ENCODE data around the gene SMYD4. TPM values are rescaled to one million over a fixed set of nuclear protein-coding genes. Genes with fewer than 3 reads are reported as not detected.
"Not testable (repeated sequence)": the region's sequence is repeated elsewhere in the genome, so short reads cannot be mapped to it uniquely, and the experiment has no call there.

Gene SMYD4
- total RNA-seq, 1 experiment from 2014 or later, result 6.3 TPM

DNA sequence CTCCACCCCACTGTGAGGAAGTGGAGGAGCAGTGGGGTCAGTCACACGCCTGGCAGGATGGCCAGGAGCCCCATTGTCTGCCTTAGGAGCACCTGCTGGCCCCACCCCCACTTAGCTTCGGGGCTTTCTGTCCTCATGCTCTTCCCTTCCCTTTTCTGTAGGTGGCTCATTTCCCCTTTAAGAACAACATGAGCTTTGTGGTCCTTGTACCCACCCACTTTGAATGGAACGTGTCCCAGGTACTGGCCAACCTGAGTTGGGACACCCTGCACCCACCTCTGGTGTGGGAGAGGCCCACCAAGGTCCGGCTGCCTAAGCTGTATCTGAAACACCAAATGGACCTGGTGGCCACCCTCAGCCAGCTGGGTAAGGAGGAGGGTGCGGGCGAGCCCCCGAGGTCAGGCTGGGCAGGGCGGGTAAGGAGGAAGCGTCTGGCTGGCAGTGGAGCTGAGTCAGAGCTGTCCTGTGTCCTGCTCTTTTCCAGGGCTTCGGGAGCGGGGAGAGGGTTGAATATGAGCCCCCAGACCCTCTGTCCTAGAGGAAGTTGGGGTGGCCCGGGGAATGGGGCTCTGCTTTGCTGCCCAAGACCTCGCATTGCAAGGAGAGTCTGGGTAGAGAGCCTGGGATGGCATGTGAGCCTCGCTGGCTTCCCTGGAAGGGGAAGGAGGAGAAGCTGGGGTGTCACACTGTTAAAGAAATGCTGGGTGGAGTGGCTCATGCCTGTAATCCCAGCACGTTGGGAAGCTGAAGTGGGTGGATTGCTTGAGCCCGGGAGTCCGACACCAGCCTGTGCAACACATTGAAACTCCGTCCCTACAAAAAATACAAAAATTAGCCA, 77.1 kb downstream of the SMYD4 start:
- no peak for DNase-seq
- H3K4me3 ChIP-seq, result no peak overlapping the region
- no peaks in the 10 kb centered on the region for H3K36me3 ChIP-seq
- H3K27me3 ChIP-seq, result no peaks in the 10 kb centered on the region
- H3K9me3 ChIP-seq, result no peaks in the 10 kb centered on the region

- Histone ChIP-seq H3K4me3 (no peak overlapping the region), H3K9me3 (no peaks in the 10 kb centered on the region), H3K27me3 (no peaks in the 10 kb centered on the region), H3K36me3 (no peaks in the 10 kb centered on the region)
- no peak for DNase-seq
Observed at GRCh38 chr17:1750628-1751027, 79.1 kb downstream of the SMYD4 start.

DNA sequence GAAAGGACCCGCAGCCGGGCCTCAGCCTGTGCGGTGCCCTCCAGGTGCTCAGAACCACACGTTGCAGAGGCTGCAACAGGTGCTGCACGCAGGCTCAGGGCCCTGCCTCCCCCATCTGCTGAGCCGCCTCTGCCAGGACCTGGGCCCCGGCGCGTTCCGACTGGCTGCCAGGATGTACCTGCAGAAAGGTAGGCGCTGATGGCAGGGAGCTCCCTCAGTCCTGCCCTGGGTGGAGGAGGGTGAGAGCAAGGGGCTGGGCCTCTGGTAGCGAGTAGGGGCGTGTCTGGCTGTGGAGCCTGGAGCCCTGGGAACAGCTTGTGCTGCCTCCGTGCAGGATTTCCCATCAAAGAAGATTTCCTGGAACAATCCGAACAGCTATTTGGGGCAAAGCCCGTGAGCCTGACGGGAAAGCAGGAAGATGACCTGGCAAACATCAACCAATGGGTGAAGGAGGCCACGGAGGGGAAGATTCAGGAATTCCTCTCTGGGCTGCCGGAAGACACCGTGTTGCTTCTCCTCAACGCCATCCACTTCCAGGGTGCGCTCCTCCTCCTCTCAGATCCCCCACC, 82.6 kb downstream of the SMYD4 start:
- DNase-seq, result no peak

GRCh38 chr17:1745513-1746020, 84.1 kb downstream of the SMYD4 start:
- no peaks in the 10 kb centered on the region for H3K36me3 ChIP-seq
- no peaks in the 10 kb centered on the region for H3K9me3 ChIP-seq
- H3K4me3 ChIP-seq, result no peak overlapping the region
- DNase-seq, result no peak
- no peaks in the 10 kb centered on the region for H3K27me3 ChIP-seq

More for the DNA sequence above, 82.6 kb downstream of the SMYD4 start:
- Histone ChIP-seq H3K27me3 (no peaks in the 10 kb centered on the region), H3K9me3 (no peaks in the 10 kb centered on the region), H3K4me3 (no peak overlapping the region), H3K36me3 (no peaks in the 10 kb centered on the region)

DNA sequence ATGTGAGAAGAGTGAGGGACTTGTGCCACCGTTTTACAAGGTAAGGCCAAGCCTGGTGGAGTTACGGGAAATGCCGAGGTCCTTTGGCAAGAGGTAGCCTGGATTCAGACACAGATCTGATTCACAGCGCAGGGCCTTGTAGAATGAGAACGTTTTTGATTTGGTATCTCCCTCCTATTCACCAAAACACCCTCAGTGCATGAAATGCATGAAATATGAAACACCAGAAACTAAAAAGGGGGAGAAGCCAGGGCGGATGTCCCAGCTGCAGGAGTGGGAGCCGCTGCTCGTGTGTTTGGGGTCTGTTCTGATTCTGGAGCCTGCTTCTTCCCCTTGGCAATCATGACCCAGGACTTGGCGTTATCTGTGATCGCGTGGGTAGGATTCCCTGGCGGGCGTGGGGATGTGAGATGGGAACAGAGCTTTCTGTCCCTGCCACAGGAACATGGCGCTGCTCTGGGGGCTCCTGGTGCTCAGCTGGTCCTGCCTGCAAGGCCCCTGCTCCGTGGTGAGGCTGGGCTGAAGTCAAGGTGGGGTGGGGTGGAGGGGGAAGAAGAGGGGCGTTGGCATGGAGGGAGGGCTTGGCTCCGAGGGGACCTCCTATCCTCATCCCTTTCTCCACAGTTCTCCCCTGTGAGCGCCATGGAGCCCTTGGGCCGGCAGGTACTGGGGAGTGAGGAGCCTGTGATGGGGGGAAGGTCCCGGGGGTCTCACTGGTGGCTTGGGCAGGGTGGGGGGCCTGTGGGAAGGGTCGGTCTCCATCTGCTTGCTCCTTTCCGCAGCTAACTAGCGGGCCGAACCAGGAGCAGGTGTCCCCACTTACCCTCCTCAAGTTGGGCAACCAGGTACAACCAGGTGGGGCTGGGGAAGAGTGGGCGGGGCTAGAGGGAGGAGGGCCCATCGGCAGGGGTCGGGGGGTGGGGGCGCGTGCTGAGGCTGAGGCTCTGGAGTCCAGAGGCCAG, 84.9 kb downstream of the SMYD4 start:
- no peaks in the 10 kb centered on the region for H3K9me3 ChIP-seq
- no peak for DNase-seq
- no peaks in the 10 kb centered on the region for H3K27me3 ChIP-seq
- H3K36me3 ChIP-seq, result no peaks in the 10 kb centered on the region
- no peak overlapping the region for H3K4me3 ChIP-seq

- Histone ChIP-seq H3K4me3 (no peak overlapping the region), H3K36me3 (no peaks in the 10 kb centered on the region), H3K27me3 (no peaks in the 10 kb centered on the region), H3K9me3 (no peaks in the 10 kb centered on the region)
- no peak for DNase-seq
Observed at GRCh38 chr17:1743088-1743439, 86.6 kb downstream of the SMYD4 start.

- no peaks in the 10 kb centered on the region for H3K36me3 ChIP-seq
- DNase-seq, result no peak
- no peak within 1 kb of the TSS for H3K4me3 ChIP-seq
- H3K27me3 ChIP-seq, result no peaks in the 10 kb centered on the region
- no peaks in the 10 kb centered on the region for H3K9me3 ChIP-seq
Observed at GRCh38 chr17:1742371-1743087, 87.2 kb downstream of the SMYD4 start, which contains the start of gene SERPINF2. Gene SERPINF2 (plus strand): TSS chr17:1742871. CDS start chr17:1744996, 2,125 bp downstream.

DNA sequence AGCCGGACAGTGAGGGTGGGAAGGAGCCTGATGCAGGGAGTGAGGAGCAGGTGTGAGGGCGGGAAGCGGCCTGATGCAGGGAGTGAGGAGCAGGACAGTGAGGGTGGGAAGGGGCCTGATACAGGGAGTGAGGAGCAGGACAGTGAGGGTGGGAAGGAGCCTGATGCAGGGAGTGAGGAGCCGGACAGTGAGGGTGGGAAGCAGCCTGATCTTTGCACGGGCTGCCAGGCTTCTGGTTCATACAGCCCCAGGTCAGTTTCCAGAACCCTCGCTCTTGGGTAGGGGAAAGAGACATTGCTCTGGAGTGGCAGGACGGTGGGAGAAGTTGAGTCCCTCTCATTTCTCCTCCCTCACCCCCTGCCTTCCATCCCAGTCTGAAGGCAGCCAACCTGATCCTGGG, 87.8 kb downstream of the SMYD4 start:
- not testable (repeated sequence) for H3K27me3 ChIP-seq, H3K36me3 ChIP-seq, H3K4me3 ChIP-seq, DNase-seq, H3K9me3 ChIP-seq

DNA sequence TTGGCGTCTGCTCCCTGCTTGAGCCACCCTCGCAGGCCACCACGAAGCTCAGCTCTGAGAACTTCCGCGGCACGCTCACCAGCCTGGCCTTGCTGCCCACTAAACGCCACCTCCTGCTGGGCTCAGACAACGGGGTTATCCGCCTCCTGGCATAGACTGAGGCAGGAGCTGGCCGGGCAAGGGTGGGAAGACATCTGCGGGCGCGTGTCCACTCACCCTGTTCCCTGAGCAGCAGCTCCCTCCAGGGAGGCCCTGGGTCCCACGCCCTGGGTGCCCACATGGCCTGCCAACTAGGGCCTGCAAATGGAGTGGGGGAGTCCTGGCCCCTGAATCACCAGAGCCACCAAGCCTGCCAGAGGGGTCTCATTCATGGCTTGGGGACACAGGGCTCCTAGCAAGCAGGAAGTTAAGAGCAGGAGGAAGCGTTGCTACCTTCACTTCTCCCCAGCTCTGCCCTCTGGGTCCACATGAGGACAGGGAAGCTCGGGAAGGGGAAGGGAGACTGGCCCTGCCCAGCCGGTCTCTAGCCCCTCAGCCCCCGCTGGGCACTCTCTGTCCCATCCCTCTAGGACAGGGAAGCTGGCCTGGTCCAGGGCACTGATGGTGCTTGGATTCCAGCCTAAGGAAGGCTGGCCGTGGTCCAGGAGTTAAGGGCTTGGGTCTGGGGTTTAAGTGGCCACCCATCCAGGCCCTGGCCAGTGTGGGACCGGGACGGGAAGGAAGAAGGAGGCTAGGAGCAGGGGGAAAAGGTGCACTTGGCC, 92.0 kb downstream of the SMYD4 start:
- no peaks in the 10 kb centered on the region for H3K9me3 ChIP-seq
- DNase-seq, result no peak
- H3K27me3 ChIP-seq, result no peaks in the 10 kb centered on the region
- H3K4me3 ChIP-seq, result no peak overlapping the region
- H3K36me3 ChIP-seq, result no peaks in the 10 kb centered on the region

DNA sequence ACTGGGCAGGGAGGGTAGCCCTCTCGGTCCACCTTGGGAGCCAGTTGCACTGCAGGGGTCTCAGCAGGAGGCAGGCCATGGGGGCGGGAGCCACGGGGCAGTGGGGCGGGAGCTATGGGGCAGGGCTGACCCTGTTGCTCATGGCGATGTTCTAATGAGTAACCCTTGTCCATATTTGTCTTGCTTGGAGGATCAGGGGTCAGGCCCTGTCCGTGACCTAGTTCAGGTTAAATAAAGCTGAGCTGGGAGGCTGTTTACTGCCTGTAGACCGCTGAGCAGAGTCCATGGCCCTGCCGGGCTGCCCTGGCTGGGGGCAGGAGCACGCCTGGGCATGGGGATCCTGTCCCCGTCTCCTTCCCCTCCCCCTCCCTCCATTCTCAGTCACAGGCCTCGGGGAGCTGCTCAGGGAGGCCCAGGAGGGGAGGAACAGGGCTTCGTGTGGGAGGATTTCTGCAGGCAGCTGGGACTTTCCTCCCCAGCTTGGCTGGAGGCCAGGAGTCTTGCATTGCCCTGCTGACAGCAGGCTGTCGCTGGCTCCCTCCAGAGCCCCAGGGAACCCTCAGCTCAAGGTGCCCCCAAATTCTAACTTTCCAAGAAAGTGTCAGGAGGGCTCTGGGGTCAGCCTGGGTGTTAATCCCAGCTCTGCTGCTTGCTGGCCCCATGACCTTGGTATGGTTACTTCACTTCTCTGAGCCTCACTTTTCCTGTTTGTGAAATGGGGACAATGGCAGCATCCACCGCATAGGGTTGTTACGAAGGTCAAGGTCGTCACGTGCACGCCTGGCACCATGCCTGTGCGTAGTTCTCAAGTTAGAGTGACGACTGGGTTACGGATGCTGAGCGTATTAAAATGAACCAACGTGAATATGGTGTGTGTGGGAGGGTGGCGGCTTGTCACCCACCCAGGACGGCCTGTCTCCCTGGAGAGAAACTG, 93.1 kb downstream of the SMYD4 start:
- Histone ChIP-seq H3K36me3 (no peaks in the 10 kb centered on the region), H3K9me3 (no peaks in the 10 kb centered on the region), H3K27me3 (no peaks in the 10 kb centered on the region), H3K4me3 (no peak overlapping the region)
- DNase-seq, result no peak

GRCh38 chr17:1735834-1736347, 93.8 kb downstream of the SMYD4 start:
- Histone ChIP-seq H3K27me3 (no peaks in the 10 kb centered on the region), H3K4me3 (no peak overlapping the region), H3K36me3 (no peaks in the 10 kb centered on the region), H3K9me3 (no peaks in the 10 kb centered on the region)
- DNase-seq, result no peak

GRCh38 chr17:1735418-1735817, 94.3 kb downstream of the SMYD4 start:
- no peaks in the 10 kb centered on the region for H3K36me3 ChIP-seq
- DNase-seq, result no peak

GRCh38 chr17:1733759-1734158, 95.9 kb downstream of the SMYD4 start:
- Histone ChIP-seq H3K4me3 (no peak overlapping the region), H3K9me3 (no peaks in the 10 kb centered on the region), H3K36me3 (no peaks in the 10 kb centered on the region), H3K27me3 (no peaks in the 10 kb centered on the region)
- no peak for DNase-seq

More at GRCh38 chr17:1735418-1735817, 94.3 kb downstream of the SMYD4 start:
- no peak overlapping the region for H3K4me3 ChIP-seq
- H3K27me3 ChIP-seq, result no peaks in the 10 kb centered on the region
- no peaks in the 10 kb centered on the region for H3K9me3 ChIP-seq

DNA sequence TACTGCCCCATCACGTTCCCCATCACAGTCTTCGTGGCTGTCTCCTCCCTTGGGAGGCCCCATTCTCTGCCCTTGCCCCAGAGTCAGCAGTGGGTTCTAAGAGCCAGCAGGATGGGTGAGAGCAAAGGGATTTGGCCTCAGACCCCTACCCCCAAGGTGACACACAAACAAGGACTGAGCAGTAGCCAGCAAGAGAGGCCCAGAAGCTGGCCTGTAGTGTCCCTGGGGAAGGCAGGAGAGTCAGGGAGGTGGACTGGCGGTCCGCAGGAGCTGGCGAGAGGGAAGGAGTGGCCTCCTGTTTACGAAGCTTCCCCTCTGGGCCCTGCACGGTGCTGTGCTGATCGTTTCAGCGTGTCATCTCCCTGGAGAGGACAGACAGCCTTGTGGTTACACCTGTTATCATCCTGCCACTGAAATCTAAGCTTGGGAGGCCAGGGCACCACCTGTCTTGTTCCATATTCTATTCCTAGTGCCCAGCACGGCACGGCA, 96.8 kb downstream of the SMYD4 start:
- Histone ChIP-seq H3K36me3 (no peaks in the 10 kb centered on the region), H3K4me3 (no peak overlapping the region), H3K27me3 (no peaks in the 10 kb centered on the region), H3K9me3 (no peaks in the 10 kb centered on the region)
- no peak for DNase-seq

Data from MG63 (cell line).